ENCODE results near the gene CTNNBL1.

DNA sequence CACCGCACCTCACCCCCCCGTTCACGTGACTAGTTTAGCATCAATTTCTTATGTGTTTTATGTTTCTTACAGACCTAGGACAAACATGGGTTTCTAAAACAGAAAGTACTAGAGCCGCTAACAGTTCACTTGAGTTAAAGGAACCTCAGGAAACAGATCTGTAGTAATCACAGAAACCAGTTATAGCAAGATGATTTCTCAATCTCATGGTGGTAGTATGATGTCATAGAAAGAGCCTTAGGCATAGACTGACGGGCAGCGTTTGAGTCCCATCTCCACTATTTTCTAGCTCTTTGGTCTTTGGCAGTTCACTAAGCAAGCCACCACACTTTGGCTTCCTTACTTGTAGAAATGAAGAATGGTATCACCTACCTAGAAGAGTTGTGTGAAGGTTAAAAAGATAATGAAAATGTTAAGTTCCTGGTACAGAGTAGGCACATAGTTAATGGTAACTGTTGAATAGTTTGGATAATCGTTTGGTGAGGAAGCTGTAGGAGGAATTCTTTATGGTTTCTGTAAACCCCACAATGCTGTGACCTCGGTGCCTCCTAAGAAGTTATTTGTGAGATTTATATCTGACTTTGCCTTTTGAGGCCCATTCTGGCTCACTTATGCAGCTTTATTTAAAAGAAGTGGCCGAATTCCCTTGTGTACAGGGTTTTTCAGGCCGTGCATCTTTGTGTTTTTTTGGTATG, 21.3 kb downstream of the CTNNBL1 start:
- TF ChIP-seq, protein P1, sequence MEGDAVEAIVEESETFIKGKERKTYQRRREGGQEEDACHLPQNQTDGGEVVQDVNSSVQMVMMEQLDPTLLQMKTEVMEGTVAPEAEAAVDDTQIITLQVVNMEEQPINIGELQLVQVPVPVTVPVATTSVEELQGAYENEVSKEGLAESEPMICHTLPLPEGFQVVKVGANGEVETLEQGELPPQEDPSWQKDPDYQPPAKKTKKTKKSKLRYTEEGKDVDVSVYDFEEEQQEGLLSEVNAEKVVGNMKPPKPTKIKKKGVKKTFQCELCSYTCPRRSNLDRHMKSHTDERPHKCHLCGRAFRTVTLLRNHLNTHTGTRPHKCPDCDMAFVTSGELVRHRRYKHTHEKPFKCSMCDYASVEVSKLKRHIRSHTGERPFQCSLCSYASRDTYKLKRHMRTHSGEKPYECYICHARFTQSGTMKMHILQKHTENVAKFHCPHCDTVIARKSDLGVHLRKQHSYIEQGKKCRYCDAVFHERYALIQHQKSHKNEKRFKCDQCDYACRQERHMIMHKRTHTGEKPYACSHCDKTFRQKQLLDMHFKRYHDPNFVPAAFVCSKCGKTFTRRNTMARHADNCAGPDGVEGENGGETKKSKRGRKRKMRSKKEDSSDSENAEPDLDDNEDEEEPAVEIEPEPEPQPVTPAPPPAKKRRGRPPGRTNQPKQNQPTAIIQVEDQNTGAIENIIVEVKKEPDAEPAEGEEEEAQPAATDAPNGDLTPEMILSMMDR (IDR thresholded peaks at IDR 0.05), result no peak
- no peak for TF ChIP-seq ZFX (IDR thresholded peaks at IDR 0.05; ENCODE audit: borderline replicate concordance)
